ENCODE results near the gene ATP11B.

DNA sequence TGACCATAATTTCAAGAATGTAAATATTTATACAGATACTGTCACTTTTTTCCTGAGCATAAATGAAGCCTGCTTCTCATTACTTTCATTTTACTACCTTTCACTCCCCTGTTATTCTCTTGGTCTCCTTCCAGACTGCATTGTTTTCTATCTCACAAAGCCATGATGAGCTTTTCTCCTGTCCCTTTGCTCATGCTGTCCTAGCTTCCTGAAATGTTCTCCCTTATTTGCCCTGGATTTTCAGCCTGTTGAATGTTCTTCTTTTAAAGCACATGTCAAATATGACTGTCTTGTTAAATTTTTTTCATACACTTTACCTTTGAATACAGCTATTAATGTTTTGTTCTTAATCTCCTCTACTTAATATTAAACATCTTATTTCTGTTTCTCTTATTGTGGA is 31.7 kb downstream of the ATP11B start:
- TF ChIP-seq POLR2A (IDR thresholded peaks at IDR 0.05; ENCODE audit: extremely low read depth, insufficient read length) (no peak), CTCF (IDR thresholded peaks at IDR 0.05; ENCODE audit: low read depth, low read length) (no peak), MAX (IDR thresholded peaks at IDR 0.05; ENCODE audit: low read depth, low read length) (no peak)
